GM12874 (cell line): ENCODE measurements around the gene PHF21B.

Experiments
- CTCF ChIP-seq: IDR thresholded peaks from 2 replicates; pipeline ENCODE4 v1.5.1; 2011; ENCODE audit warnings: low read depth, mild to moderate bottlenecking, control low read depth, low read length, moderate library complexity; ENCODE audit not compliant: insufficient read depth

PHF21B gene

GRCh38 chr22:44931077-44931540 is 78.7 kb downstream of the PHF21B start:
- no peak for TF ChIP-seq CTCF

GRCh38 chr22:44930711-44931035 is 79.1 kb downstream of the PHF21B start:
- no peak for TF ChIP-seq CTCF

GRCh38 chr22:44930016-44930710 is 79.6 kb downstream of the PHF21B start:
- TF ChIP-seq CTCF: no peak

GRCh38 chr22:44929359-44930015 is 80.3 kb downstream of the PHF21B start:
- no peak for TF ChIP-seq CTCF

GRCh38 chr22:44928711-44929358 is 81.0 kb downstream of the PHF21B start:
- no peak for TF ChIP-seq CTCF

GRCh38 chr22:44928136-44928463 is 81.7 kb downstream of the PHF21B start:
- TF ChIP-seq CTCF: no peak

- no peak for TF ChIP-seq CTCF
Measured at GRCh38 chr22:44927463-44928135, 82.2 kb downstream of the PHF21B start.
